Stimulated activated memory B cell treated with anti-CD40 and anti-IgM and Interleukin-4, amounts not matched to agents 10 μg/mL and 1 μg/mL and 100 μg/mL, for 72 hours (primary cell): ENCODE data around the gene TRAPPC2L.
A peak's percentile ranks its signal among the peaks of the same experiment; 100 is the strongest.

Source experiments
- ATAC-seq: fragments of 150-1000 bp; cut with Tn5 transposase; 2 replicates; pipeline ENCODE4 v1.10.0; 2021
- H3K27ac Mint-ChIP-seq: one replicate; pipeline ENCODE4 v1.8.0; 2022; ENCODE audit warnings: mild to moderate bottlenecking, mixed read lengths
- H3K27me3 Mint-ChIP-seq: one replicate; pipeline ENCODE4 v1.8.0; 2022; ENCODE audit warnings: mixed read lengths
- H3K36me3 Mint-ChIP-seq: one replicate; pipeline ENCODE4 v1.8.0; 2022; ENCODE audit warnings: mixed read lengths
- H3K4me1 Mint-ChIP-seq: one replicate; pipeline ENCODE4 v1.8.0; 2022; ENCODE audit warnings: mixed read lengths
- H3K4me3 Mint-ChIP-seq: one replicate; pipeline ENCODE4 v1.8.0; 2022; ENCODE audit warnings: mild to moderate bottlenecking, moderate library complexity, mixed read lengths
- H3K9me3 Mint-ChIP-seq: one replicate; pipeline ENCODE4 v1.8.0; 2022; ENCODE audit warnings: mixed read lengths

The TRAPPC2L gene

GRCh38 chr16:88870608-88871348 is 13.9 kb downstream of the TRAPPC2L start:
- H3K27ac Mint-ChIP-seq, result peak overlapping the region; percentile 67

DNA sequence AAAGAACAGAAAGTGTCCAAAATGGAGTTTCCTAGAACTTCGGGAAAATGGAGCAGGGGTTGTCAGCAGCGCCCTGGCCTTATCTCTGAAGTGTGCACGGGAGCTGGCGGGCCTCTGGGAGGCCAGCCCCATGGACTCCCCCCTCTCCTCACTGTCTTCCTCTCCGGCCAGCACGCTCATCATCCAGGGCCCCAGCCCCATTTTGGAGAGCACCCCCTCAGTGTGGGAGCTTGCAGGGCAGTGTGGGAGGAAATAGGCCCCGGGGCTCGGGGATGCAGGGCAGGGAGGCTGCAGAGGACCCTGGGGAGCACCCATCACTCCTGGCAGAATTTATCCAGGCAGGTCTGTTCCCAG is 14.4 kb downstream of the TRAPPC2L start:
- Mint-ChIP-seq H3K27me3 (peaks cover 60% of the 10 kb centered on the region), H3K4me3 (peak overlapping the region; percentile 61), H3K9me3 (no peaks in the 10 kb centered on the region), H3K4me1 (peaks cover 53% of the 10 kb centered on the region), H3K27ac (peak overlapping the region; percentile 67), H3K36me3 (peaks cover 24% of the 10 kb centered on the region)
- peak; percentile 53 for ATAC-seq

More at GRCh38 chr16:88870608-88871348, 13.9 kb downstream of the TRAPPC2L start:
- no peaks in the 10 kb centered on the region for H3K9me3 Mint-ChIP-seq
- peaks cover 53% of the 10 kb centered on the region for H3K4me1 Mint-ChIP-seq
- H3K36me3 Mint-ChIP-seq, result peaks cover 19% of the 10 kb centered on the region
- peak overlapping the region; percentile 69 for H3K4me3 Mint-ChIP-seq
- peaks cover 66% of the 10 kb centered on the region for H3K27me3 Mint-ChIP-seq
- ATAC-seq, result peak; percentile 65

GRCh38 chr16:88871730-88872416 is 14.9 kb downstream of the TRAPPC2L start:
- H3K4me1 Mint-ChIP-seq, result peaks cover 53% of the 10 kb centered on the region
- peak overlapping the region; percentile 61 for H3K4me3 Mint-ChIP-seq
- peak overlapping the region; percentile 67 for H3K27ac Mint-ChIP-seq

DNA sequence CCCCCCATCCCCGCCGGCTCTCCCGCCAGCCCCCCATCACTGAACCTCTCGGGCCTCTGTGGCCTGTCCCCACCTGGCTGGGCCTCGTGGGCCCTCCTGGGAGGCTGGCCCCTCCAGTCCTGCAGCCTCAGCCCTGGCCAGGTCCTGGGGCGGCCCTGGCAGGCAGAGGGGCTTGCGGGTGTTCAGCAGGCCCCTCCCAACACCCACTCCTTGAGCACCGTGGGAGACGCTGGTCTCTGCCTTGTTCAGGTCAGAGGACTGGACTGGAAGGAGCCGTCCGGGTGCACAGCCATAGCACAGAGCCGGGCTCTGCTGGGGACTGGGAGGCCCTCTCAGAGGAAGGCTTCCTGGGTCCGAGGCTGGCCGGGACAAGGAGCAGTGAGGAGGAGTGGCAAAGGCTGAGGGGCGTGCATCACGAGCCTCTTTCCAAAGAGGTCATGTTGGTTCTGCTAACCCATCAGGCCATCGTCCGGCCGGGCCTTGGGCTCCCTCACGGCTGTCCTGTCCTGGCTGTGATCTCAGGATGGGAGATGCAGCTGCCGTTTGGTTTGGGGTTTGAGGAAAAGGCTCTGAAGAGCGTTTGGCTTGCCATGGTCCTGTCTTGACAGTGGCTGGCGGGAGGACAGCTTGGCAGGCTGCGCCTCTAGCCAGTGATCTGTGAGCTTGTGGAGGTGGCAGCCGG is 15.9 kb downstream of the TRAPPC2L start:
- H3K27ac Mint-ChIP-seq, result no peak overlapping the region
- no peaks in the 10 kb centered on the region for H3K9me3 Mint-ChIP-seq
- peaks cover 47% of the 10 kb centered on the region for H3K4me1 Mint-ChIP-seq
- H3K27me3 Mint-ChIP-seq, result peaks cover 46% of the 10 kb centered on the region
- H3K4me3 Mint-ChIP-seq, result no peak overlapping the region
- no peak for ATAC-seq
- H3K36me3 Mint-ChIP-seq, result peaks cover 39% of the 10 kb centered on the region

More at GRCh38 chr16:88871730-88872416, 14.9 kb downstream of the TRAPPC2L start:
- ATAC-seq, result peak; percentile 3
- peaks cover 55% of the 10 kb centered on the region for H3K27me3 Mint-ChIP-seq
- no peaks in the 10 kb centered on the region for H3K9me3 Mint-ChIP-seq
- peaks cover 30% of the 10 kb centered on the region for H3K36me3 Mint-ChIP-seq

DNA sequence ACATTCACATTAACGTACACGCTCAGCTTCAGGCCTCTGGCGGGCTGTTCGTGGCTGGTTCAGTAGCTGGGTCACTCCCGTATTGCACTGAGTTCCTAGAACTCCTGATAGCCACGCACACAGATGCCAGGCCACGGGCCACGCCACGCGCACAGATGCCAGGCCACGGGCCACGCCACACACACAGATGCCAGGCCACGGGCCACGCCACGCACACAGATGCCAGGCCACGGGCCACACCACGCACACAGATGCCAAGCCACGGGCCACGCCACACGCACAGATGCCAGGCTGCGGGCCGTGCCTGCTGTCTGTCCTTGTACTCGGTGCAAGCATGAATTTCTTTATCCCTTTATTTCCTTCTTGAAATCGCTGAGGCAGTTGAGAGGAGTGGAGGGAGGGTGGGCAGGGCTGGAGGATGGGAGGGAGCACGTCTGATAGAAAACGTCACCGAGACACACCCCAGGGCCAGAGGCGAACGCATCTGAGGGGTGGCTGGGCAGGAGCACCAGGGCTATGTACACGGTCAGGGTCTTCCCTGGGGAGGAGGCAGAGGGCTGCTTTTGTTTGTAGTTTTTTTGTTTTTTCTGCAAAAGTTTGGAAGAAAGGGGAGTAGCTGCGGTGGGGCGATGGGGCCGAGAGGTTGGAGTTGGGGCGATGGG is 18.1 kb downstream of the TRAPPC2L start:
- ATAC-seq, result no peak
- H3K36me3 Mint-ChIP-seq, result peaks cover 49% of the 10 kb centered on the region
- no peak overlapping the region for H3K4me3 Mint-ChIP-seq
- peaks cover 38% of the 10 kb centered on the region for H3K4me1 Mint-ChIP-seq
- peaks cover 23% of the 10 kb centered on the region for H3K27me3 Mint-ChIP-seq
- no peaks in the 10 kb centered on the region for H3K9me3 Mint-ChIP-seq
- H3K27ac Mint-ChIP-seq, result no peak overlapping the region

DNA sequence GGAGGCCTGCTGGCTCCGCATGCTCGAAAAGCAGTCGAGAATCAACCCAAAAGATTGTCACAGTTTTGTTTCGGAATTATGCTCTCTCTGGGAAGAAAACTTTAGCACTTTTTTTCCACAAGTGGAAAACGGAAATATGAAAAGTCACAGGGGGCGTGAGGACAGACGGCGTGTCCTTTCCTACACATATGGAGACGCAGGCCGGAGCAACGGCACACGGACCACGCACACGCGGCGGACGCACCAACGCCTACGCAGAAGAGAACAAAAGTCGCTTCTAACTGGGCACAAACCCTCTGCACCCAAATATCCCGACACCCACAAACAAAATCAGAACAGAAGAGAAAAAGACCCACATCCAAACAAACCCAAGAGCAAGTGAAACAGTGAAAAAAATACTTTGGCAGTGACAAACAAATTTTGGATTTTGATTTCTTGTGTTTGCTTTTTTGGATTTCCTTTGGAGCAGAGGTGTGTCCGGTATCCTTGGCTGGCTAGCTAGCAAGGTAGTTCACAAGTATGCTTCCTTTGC is 18.8 kb downstream of the TRAPPC2L start:
- H3K27me3 Mint-ChIP-seq, result peaks cover 16% of the 10 kb centered on the region
- H3K4me3 Mint-ChIP-seq, result no peak overlapping the region
- H3K27ac Mint-ChIP-seq, result no peak overlapping the region
- H3K4me1 Mint-ChIP-seq, result peaks cover 34% of the 10 kb centered on the region
- H3K9me3 Mint-ChIP-seq, result no peaks in the 10 kb centered on the region
- no peak for ATAC-seq
- H3K36me3 Mint-ChIP-seq, result peaks cover 53% of the 10 kb centered on the region

DNA sequence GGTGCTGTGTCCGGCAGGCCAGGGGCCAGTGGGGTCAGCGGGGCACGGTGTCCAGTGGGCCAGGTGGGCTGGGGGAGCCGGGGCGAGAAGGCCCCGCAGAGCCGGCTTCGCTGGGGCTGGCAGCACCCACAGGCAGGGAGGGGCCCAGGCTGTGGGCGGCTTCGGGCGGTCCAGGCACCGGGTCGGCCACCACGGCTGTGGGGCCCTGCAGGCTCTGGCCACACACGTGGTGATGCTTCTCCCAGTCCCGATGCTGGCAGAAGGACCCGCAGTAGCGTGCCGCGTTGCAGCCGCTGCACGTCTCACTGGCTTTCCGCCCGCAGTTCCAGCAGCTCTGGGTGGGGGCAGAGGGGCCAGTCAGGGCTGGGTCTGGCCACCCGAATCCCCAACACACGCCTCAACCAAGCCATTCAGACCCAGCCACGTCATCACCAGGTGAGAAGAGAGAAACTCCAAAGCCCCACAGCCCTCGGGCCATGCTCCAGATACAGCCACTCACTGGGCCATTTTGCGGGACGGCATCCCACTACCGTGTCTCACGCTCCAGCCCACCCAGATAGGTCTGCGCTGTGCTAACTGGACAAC is 20.1 kb downstream of the TRAPPC2L start:
- Mint-ChIP-seq H3K27me3 (peaks cover 3% of the 10 kb centered on the region), H3K36me3 (peaks cover 59% of the 10 kb centered on the region), H3K27ac (peak overlapping the region; percentile 32), H3K4me3 (no peak overlapping the region), H3K9me3 (no peaks in the 10 kb centered on the region), H3K4me1 (peaks cover 22% of the 10 kb centered on the region)
- ATAC-seq, result no peak

DNA sequence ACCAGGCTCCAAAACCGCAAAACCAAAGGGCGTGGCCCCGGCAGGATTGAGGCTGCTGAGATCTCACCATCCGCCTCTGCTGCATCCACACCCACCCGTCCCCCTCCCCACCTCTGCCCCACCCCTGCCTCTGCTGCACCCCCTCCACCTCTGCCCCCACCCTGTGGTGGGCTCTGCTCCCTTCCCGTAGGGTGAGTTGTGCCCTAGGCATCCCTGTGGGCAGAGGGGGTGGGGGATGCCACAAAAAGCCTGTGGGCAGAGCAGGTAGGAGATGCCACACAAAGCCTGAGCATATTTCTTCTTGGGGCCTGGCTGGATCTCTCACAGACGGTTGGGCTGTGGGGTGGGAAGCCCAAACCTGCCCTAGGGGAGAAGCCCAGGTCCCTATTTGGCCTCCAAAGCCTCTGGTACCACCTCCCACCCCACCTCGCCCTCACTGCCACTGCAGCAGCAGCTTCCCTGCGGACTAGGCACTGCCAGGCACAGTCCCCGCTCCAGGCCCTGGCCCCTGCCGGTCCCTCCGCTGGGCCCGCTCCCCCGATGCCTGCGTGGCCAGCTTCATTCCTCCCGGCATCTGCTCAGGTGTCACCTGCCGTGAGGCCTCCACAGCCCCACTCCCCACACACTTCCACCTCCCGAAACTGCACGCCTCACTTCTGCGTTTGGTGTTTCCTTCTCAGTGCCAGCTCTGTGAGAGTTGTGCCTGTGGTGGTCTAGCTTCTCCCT is 20.8 kb downstream of the TRAPPC2L start:
- Mint-ChIP-seq H3K27me3 (no peaks in the 10 kb centered on the region), H3K9me3 (no peaks in the 10 kb centered on the region), H3K36me3 (peaks cover 66% of the 10 kb centered on the region), H3K27ac (peak overlapping the region; percentile 32), H3K4me3 (no peak overlapping the region), H3K4me1 (peaks cover 22% of the 10 kb centered on the region)
- ATAC-seq, result no peak

GRCh38 chr16:88878356-88878755 is 21.4 kb downstream of the TRAPPC2L start:
- Mint-ChIP-seq H3K36me3 (peaks cover 72% of the 10 kb centered on the region), H3K9me3 (no peaks in the 10 kb centered on the region), H3K27ac (peak overlapping the region; percentile 32), H3K4me1 (peaks cover 17% of the 10 kb centered on the region), H3K4me3 (no peak overlapping the region), H3K27me3 (no peaks in the 10 kb centered on the region)
- no peak for ATAC-seq

GRCh38 chr16:88878967-88879787 is 22.2 kb downstream of the TRAPPC2L start:
- H3K4me1 Mint-ChIP-seq, result peaks cover 10% of the 10 kb centered on the region
- no peaks in the 10 kb centered on the region for H3K27me3 Mint-ChIP-seq
- peaks cover 71% of the 10 kb centered on the region for H3K36me3 Mint-ChIP-seq
- no peaks in the 10 kb centered on the region for H3K9me3 Mint-ChIP-seq
- H3K4me3 Mint-ChIP-seq, result no peak overlapping the region
- H3K27ac Mint-ChIP-seq, result no peak overlapping the region
- ATAC-seq, result no peak

DNA sequence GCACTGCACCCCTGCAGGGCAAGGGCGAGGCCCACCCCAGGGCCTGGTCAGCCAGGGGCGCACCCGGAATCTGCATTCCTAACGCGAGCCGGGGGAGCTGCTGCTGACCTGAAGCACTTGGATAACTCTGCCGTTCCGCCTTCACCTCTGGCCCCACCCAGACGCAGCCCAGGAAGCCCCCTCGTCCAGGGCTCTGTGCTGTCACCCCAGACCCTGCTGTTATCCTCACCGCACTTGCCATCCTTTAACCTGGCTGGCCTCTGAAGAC is 22.8 kb downstream of the TRAPPC2L start:
- peaks cover 71% of the 10 kb centered on the region for H3K36me3 Mint-ChIP-seq
- H3K9me3 Mint-ChIP-seq, result no peaks in the 10 kb centered on the region
- no peak overlapping the region for H3K4me3 Mint-ChIP-seq
- no peaks in the 10 kb centered on the region for H3K27me3 Mint-ChIP-seq
- H3K4me1 Mint-ChIP-seq, result peaks cover 8% of the 10 kb centered on the region
- no peak overlapping the region for H3K27ac Mint-ChIP-seq
- ATAC-seq, result no peak

GRCh38 chr16:88880226-88881006 is 23.5 kb downstream of the TRAPPC2L start:
- peaks cover 8% of the 10 kb centered on the region for H3K4me1 Mint-ChIP-seq
- no peaks in the 10 kb centered on the region for H3K27me3 Mint-ChIP-seq
- peaks cover 71% of the 10 kb centered on the region for H3K36me3 Mint-ChIP-seq
- no peak overlapping the region for H3K27ac Mint-ChIP-seq
- H3K9me3 Mint-ChIP-seq, result no peaks in the 10 kb centered on the region
- no peak for ATAC-seq
- no peak overlapping the region for H3K4me3 Mint-ChIP-seq

GRCh38 chr16:88881007-88881615 is 24.2 kb downstream of the TRAPPC2L start:
- H3K27me3 Mint-ChIP-seq, result no peaks in the 10 kb centered on the region
- no peak overlapping the region for H3K4me3 Mint-ChIP-seq
- H3K9me3 Mint-ChIP-seq, result no peaks in the 10 kb centered on the region
- H3K36me3 Mint-ChIP-seq, result peaks cover 64% of the 10 kb centered on the region
- H3K4me1 Mint-ChIP-seq, result peaks cover 8% of the 10 kb centered on the region
- H3K27ac Mint-ChIP-seq, result no peak overlapping the region
- no peak for ATAC-seq
